ENCODE measurements around the gene ARL11.

Gene ARL11

GRCh38 chr13:49632156-49632555 is 3.8 kb downstream of the ARL11 start:
- H3K27me3 Mint-ChIP-seq: no peaks in the 10 kb centered on the region
- no peaks in the 10 kb centered on the region for H3K9me3 Mint-ChIP-seq
- no peak overlapping the region for H3K4me3 Mint-ChIP-seq
- no peaks in the 10 kb centered on the region for H3K36me3 Mint-ChIP-seq
- H3K4me1 Mint-ChIP-seq: peaks cover 44% of the 10 kb centered on the region
- H3K27ac Mint-ChIP-seq: no peak overlapping the region

DNA sequence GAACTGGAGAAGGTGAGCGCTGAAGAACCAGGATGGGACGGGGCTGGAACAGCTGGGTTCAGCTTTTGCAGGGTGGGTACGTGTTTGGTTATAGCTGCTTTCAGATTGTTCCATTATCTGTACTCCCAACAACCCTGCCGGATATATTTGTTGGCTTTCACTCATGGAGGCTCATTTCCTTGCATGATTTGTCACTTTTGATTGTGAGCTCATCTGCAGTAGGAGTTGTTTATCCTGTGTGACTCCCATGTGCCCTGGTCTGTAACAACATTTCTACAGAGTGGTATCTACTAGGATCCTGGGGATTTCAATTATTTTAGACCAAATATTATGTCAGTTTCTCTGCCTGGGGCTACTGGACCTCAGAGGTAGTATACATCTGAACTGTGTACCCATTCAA is 5.4 kb downstream of the ARL11 start:
- H3K27ac Mint-ChIP-seq: no peak overlapping the region
- H3K36me3 Mint-ChIP-seq: no peaks in the 10 kb centered on the region
- no peaks in the 10 kb centered on the region for H3K9me3 Mint-ChIP-seq
- H3K4me1 Mint-ChIP-seq: peaks cover 34% of the 10 kb centered on the region
- no peak overlapping the region for H3K4me3 Mint-ChIP-seq
- no peaks in the 10 kb centered on the region for H3K27me3 Mint-ChIP-seq

DNA sequence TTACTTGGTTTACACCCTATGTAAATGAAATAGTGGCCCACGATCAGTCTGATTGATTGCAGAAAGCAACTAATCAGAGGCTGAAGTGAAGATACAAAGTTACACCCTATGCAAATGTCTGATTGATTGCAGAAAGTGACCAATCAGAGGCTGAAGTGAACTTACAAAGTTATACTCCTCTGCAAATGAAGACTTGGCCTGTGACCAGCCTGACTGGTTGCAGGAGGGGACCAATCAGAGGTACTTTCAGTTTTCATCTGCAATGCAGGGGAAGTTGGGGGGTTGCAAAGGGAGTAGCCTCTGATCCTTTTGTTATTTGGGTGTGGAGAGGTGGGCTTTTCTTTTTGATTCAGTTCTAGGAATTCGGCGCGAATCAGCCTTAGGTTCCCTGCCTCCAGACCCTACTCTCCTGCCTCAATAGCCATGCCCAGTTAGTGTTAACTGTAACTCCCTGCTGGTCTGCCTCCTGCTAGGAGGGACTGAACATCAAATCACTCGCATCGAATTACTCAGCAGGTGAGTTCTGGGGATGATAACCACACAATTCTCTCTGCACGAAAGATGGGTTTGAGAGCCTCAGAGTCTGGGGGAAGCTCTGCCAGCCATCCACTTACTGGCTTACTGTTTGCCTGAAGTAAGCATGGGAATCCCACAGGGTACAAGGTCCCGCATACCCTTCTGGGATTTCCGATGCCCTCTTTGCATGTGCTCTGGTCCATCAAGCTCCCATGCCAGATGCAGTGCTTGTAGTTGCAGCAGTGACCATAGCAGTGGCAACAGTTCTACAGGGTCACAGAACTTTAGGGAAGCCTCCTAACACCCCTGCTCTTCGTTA is 7.5 kb downstream of the ARL11 start:
- Mint-ChIP-seq H3K4me3 (peak overlapping the region; percentile 63), H3K27ac (no peak overlapping the region), H3K4me1 (peaks cover 27% of the 10 kb centered on the region), H3K36me3 (no peaks in the 10 kb centered on the region), H3K9me3 (no peaks in the 10 kb centered on the region), H3K27me3 (no peaks in the 10 kb centered on the region)

- H3K27me3 Mint-ChIP-seq: no peaks in the 10 kb centered on the region
- peaks cover 27% of the 10 kb centered on the region for H3K4me1 Mint-ChIP-seq
- H3K9me3 Mint-ChIP-seq: no peaks in the 10 kb centered on the region
- H3K4me3 Mint-ChIP-seq: no peak overlapping the region
- H3K36me3 Mint-ChIP-seq: no peaks in the 10 kb centered on the region
- no peak overlapping the region for H3K27ac Mint-ChIP-seq
Observed at GRCh38 chr13:49636705-49637104, 8.4 kb downstream of the ARL11 start.

GRCh38 chr13:49638030-49638743 is 9.9 kb downstream of the ARL11 start:
- H3K4me1 Mint-ChIP-seq: peaks cover 30% of the 10 kb centered on the region
- no peaks in the 10 kb centered on the region for H3K27me3 Mint-ChIP-seq
- no peaks in the 10 kb centered on the region for H3K36me3 Mint-ChIP-seq
- H3K4me3 Mint-ChIP-seq: no peak overlapping the region
- no peak overlapping the region for H3K27ac Mint-ChIP-seq
- H3K9me3 Mint-ChIP-seq: no peaks in the 10 kb centered on the region

DNA sequence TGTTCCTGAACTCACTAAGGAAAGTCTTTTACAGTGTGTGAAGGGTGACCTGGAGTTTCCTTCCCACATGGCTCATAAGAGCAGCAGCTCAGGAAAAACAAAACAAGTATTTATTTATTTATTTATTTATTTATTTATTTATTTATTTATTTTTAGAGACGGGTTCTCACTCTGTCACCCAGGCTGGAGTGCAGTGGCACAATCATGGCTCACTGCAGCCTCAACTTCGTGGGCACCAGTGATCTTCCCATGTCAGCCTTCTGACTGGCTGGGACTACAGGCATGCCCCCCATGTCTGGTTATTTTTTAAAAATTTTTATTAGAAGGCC is 10.4 kb downstream of the ARL11 start:
- H3K36me3 Mint-ChIP-seq: no peaks in the 10 kb centered on the region
- no peaks in the 10 kb centered on the region for H3K27me3 Mint-ChIP-seq
- H3K4me1 Mint-ChIP-seq: peaks cover 27% of the 10 kb centered on the region
- no peak overlapping the region for H3K4me3 Mint-ChIP-seq
- H3K9me3 Mint-ChIP-seq: no peaks in the 10 kb centered on the region
- no peak overlapping the region for H3K27ac Mint-ChIP-seq

DNA sequence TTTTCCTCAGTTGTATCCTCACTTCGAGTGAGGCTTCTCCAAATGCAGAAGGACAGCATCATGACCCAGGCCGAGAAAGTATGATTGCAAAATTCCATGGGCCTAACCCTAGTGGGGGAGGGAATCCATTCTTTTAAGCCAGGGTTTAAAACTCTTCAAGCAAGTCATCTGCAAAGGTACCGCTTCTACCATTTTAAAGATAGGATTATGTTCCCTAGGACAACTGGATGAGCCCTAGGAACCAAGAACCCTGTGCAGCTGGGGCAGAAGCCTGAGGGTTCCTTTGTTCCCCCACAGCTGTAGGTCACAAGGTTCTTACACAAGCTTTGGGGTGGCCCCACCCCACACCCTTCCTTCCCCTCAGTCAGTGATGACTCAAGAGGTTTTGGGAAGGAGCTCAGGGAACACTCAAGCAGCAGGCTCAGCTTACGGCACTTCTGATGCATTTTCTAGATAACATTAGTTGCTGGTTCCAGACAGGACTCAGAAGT is 13.5 kb downstream of the ARL11 start:
- Mint-ChIP-seq H3K36me3 (no peaks in the 10 kb centered on the region), H3K27me3 (no peaks in the 10 kb centered on the region), H3K27ac (no peak overlapping the region), H3K4me1 (peaks cover 15% of the 10 kb centered on the region), H3K4me3 (no peak overlapping the region), H3K9me3 (no peaks in the 10 kb centered on the region)

DNA sequence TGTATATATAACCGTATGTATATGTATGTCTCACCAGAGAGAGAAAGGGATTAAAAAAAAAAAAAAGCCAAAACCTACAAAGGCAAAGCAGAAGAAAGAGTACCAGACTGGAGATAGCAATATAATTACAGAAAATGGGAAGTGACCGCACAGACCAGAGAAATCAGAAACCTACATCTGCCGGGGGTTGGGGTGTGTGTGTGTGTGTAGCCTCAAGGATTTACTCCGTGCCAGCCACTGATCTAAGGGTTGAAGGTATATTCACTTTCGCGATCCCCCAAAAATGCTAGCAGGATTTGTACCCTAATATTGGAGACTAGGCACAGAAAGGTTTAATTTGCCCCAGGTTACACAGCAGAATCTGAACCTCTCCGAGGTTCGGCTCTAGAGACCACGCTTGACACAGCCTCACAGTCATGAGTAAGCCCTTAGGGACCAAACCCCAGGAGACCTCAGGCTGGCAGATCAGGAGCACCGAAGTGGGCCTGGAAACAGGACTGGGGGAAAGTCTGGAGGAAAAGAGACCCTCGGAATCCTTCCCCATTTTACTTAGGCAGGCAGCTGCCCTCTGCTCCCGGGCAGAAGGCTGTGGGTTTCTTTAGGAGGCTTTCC is 14.8 kb downstream of the ARL11 start:
- Mint-ChIP-seq H3K27ac (no peak overlapping the region), H3K27me3 (no peaks in the 10 kb centered on the region), H3K4me1 (peaks cover 15% of the 10 kb centered on the region), H3K36me3 (no peaks in the 10 kb centered on the region), H3K9me3 (no peaks in the 10 kb centered on the region), H3K4me3 (no peak overlapping the region)

- H3K27me3 Mint-ChIP-seq: no peaks in the 10 kb centered on the region
- no peaks in the 10 kb centered on the region for H3K9me3 Mint-ChIP-seq
- no peaks in the 10 kb centered on the region for H3K36me3 Mint-ChIP-seq
- H3K27ac Mint-ChIP-seq: no peak overlapping the region
- H3K4me1 Mint-ChIP-seq: peaks cover 15% of the 10 kb centered on the region
- H3K4me3 Mint-ChIP-seq: peak overlapping the region; percentile 33
Observed at GRCh38 chr13:49645451-49645850, 17.1 kb downstream of the ARL11 start.

GRCh38 chr13:49646688-49647087 is 18.4 kb downstream of the ARL11 start:
- Mint-ChIP-seq H3K36me3 (no peaks in the 10 kb centered on the region), H3K4me1 (peaks cover 15% of the 10 kb centered on the region), H3K27me3 (no peaks in the 10 kb centered on the region), H3K4me3 (no peak overlapping the region), H3K27ac (no peak overlapping the region), H3K9me3 (no peaks in the 10 kb centered on the region)

DNA sequence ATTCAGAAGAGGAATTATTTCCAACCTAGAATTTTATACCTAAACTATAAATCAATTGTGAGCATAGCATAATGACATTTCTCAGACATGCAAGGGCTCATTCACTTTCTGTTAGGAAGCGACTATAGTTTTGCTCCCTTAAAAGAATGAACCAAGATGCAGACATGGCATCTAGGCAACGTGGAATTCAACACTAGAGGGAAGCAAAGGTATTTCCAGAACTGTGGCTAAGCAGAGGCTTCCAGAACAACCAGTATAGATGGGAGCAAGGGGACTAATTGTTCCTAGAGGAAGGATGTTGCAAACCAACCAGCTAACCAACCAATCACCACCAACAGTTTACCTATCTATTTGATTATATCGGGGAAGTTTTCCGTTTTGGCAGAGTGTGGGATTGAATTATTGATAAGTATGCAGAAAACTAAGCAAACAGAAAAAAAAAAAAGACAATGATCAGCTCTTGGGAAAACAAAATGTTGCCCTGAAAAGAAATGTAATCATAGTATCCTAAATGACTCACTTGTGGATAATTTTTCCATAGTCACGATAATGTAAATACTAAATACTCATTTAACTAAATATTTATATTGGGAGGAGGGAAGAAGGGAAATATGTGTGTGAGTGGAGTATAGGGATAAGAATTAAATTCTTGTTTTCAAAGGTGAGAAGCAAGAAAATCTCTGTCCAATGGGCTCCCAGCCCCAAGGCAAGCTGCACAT is 21.1 kb downstream of the ARL11 start:
- Mint-ChIP-seq H3K4me1 (peaks cover 10% of the 10 kb centered on the region), H3K27ac (no peak overlapping the region), H3K4me3 (no peak overlapping the region), H3K36me3 (no peaks in the 10 kb centered on the region), H3K27me3 (no peaks in the 10 kb centered on the region), H3K9me3 (no peaks in the 10 kb centered on the region)

DNA sequence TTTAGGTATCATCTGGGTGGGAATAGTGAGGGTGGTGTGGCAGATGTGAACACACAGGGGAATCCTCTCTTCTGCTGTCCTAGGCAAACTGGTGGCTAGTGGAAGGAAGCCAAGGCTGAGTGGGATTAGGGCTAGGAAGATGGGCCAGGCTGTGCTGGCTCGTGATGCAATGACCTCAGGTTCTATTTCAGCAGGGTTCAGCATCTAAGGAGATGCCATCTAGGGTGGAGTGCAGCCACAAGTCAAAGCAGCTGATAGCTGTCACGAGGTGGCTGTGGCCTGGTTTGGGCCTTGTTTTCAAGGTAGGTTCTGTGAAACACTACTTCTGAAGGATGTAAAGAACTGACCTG is 21.6 kb downstream of the ARL11 start:
- no peaks in the 10 kb centered on the region for H3K27me3 Mint-ChIP-seq
- no peaks in the 10 kb centered on the region for H3K9me3 Mint-ChIP-seq
- H3K4me3 Mint-ChIP-seq: no peak overlapping the region
- peaks cover 6% of the 10 kb centered on the region for H3K4me1 Mint-ChIP-seq
- H3K36me3 Mint-ChIP-seq: no peaks in the 10 kb centered on the region
- no peak overlapping the region for H3K27ac Mint-ChIP-seq

- no peaks in the 10 kb centered on the region for H3K4me1 Mint-ChIP-seq
- no peaks in the 10 kb centered on the region for H3K27me3 Mint-ChIP-seq
- no peaks in the 10 kb centered on the region for H3K36me3 Mint-ChIP-seq
- no peak overlapping the region for H3K4me3 Mint-ChIP-seq
- no peaks in the 10 kb centered on the region for H3K9me3 Mint-ChIP-seq
- no peak overlapping the region for H3K27ac Mint-ChIP-seq
Observed at GRCh38 chr13:49651570-49652354, 23.5 kb downstream of the ARL11 start.

DNA sequence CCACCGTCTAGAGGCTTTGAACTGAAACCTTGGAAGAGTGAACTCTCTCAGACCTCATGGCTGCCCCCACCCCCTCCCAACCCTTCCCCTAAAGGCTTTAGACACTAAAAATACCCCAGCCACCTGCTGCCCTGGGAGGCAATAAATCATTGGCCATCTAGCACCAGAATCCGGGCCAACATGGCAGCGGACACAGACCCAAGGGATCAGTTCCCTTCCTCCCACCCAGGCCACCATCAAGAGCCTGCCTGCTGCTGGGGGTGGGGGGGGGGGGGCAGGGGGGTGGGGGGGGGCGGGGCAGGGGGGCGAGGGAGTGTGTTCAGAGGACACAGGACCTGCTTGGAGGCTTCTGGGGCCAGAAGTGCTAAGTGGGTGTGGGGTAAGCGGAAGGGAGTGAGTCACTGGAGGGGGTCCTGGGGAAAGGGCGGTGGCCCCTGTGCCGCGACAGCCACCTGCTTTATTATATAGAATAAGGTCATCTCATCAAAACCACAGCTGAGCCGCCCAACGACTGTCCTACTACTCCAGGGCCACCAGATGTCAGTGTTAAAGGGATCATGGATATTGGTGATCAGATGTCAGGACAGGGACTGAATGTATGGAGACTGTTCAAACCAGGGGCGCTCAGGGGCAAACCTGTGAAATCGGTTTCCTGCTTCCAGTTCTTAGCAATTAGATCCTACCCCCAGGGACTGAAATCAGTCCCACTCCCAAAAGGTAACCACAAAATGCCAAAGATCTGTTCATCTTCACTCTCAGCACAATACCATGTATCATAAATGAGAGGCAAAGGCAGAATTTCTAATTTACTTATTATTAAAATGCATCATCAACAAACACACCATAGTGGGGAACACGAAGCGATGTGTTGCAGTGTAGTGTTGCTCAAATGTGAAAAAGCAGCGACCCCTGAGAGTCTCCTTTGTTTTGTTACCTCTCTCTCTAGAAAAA is 24.3 kb downstream of the ARL11 start:
- Mint-ChIP-seq H3K27me3 (no peaks in the 10 kb centered on the region), H3K36me3 (no peaks in the 10 kb centered on the region), H3K4me1 (no peaks in the 10 kb centered on the region), H3K4me3 (no peak overlapping the region), H3K9me3 (no peaks in the 10 kb centered on the region), H3K27ac (no peak overlapping the region)
